OCI-LY1 (cell line): ENCODE results near the gene PLA2G4B.

ENCODE experiments used
- H2AFZ ChIP-seq: fragments of 200-600 bp; sonication (generic), shearing (Covaris generic); 2 replicates; pipeline ENCODE4 v1.6.0; 2014; ENCODE audit warnings: antibody characterized with exemption, mild to moderate bottlenecking, low read length
- H3F3A ChIP-seq: fragments of 200-600 bp; sonication (generic), shearing (Covaris generic); 2 replicates; pipeline ENCODE4 v1.6.0; 2014; ENCODE audit warnings: mild to moderate bottlenecking, antibody characterized with exemption, low read length, moderate library complexity; ENCODE audit not compliant: insufficient read depth
- H3K27ac ChIP-seq: fragments of 200-600 bp; sonication (generic); 2 replicates; pipeline ENCODE4 v1.5.1; 2014; ENCODE audit warnings: low read length, mixed run types, mild to moderate bottlenecking, low read depth; ENCODE audit not compliant: poor library complexity, severe bottlenecking
- H3K27me3 ChIP-seq: fragments of 200-600 bp; sonication (generic); 2 replicates; pipeline ENCODE4 v1.6.0; 2014; ENCODE audit warnings: antibody characterized with exemption, mild to moderate bottlenecking, low read length, moderate library complexity; ENCODE audit not compliant: insufficient read depth
- H3K36me3 ChIP-seq: fragments of 200-600 bp; sonication (generic); 2 replicates; pipeline ENCODE4 v1.6.1; 2014; ENCODE audit warnings: mild to moderate bottlenecking, antibody characterized with exemption, low read length, moderate library complexity, mixed read lengths; ENCODE audit not compliant: insufficient read depth
- H3K4me1 ChIP-seq: fragments of 200-600 bp; sonication (generic); 2 replicates; pipeline ENCODE4 v1.5.1; 2014; ENCODE audit warnings: mild to moderate bottlenecking, low read length, moderate library complexity; ENCODE audit not compliant: insufficient read depth, severe bottlenecking
- H3K4me2 ChIP-seq: fragments of 200-600 bp; sonication (generic), shearing (Covaris generic); 2 replicates; pipeline ENCODE4 v1.6.1; 2014; ENCODE audit warnings: low read length
- H3K4me3 ChIP-seq: fragments of 200-600 bp; sonication (generic); 2 replicates; pipeline ENCODE4 v1.5.1; 2014; ENCODE audit warnings: low read length, low read depth, mild to moderate bottlenecking, mixed read lengths; ENCODE audit not compliant: poor library complexity, severe bottlenecking
- H3K79me2 ChIP-seq: fragments of 200-600 bp; shearing (Covaris generic); 2 replicates; pipeline ENCODE4 v1.6.1; 2016; ENCODE audit warnings: mixed run types, low read length, mixed read lengths; ENCODE audit not compliant: insufficient read depth
- H3K9ac ChIP-seq: fragments of 200-600 bp; sonication (generic), shearing (Covaris generic); 2 replicates; pipeline ENCODE4 v1.6.1; 2014; ENCODE audit warnings: mild to moderate bottlenecking, low read length, mixed read lengths
- H3K9me2 ChIP-seq: fragments of 200-600 bp; sonication (generic), shearing (Covaris generic); 2 replicates; pipeline ENCODE4 v1.6.1; 2014; ENCODE audit warnings: low read depth, mild to moderate bottlenecking, low read length, mixed read lengths
- H3K9me3 ChIP-seq: fragments of 200-600 bp; shearing (Covaris generic); 2 replicates; pipeline ENCODE4 v1.6.1; 2014; ENCODE audit warnings: low read length, mixed read lengths
- H4K20me1 ChIP-seq: fragments of 200-600 bp; sonication (generic), shearing (Covaris generic); 2 replicates; pipeline ENCODE4 v1.6.0; 2016; ENCODE audit warnings: mild to moderate bottlenecking, low read length; ENCODE audit not compliant: insufficient read depth
- CTCF ChIP-seq: fragments of 200-600 bp; sonication (generic), shearing (Covaris generic); IDR thresholded peaks from 2 replicates; pipeline ENCODE4 v1.5.1; 2017; ENCODE audit warnings: mild to moderate bottlenecking, antibody characterized with exemption, low read length, moderate library complexity, mixed read lengths
- EZH2 ChIP-seq: fragments of 200-600 bp; sonication (generic), shearing (Covaris generic); IDR thresholded peaks from 2 replicates; pipeline ENCODE4 v1.8.0; 2017; ENCODE audit warnings: borderline replicate concordance, mixed run types, mild to moderate bottlenecking, antibody characterized with exemption, low read length, moderate library complexity, mixed read lengths

PLA2G4B gene

GRCh38 chr15:41801185-41801584 is 37.5 kb upstream of the PLA2G4B start:
- Histone ChIP-seq H3K27me3 (no peaks in the 10 kb centered on the region), H3K36me3 (peaks cover 15% of the 10 kb centered on the region), H3K27ac (no peak overlapping the region), H3K4me2 (no peak overlapping the region), H3K4me3 (no peak overlapping the region), H3K9me2 (no peaks in the 10 kb centered on the region), H3K4me1 (peaks cover 17% of the 10 kb centered on the region), H2AFZ (no peak overlapping the region), H3K79me2 (no peaks in the 10 kb centered on the region), H3K9me3 (peaks cover 5% of the 10 kb centered on the region; the same call in 1 of the 2 replicates), H4K20me1 (no peaks in the 10 kb centered on the region), H3K9ac (no peak overlapping the region), H3F3A (no peaks in the 10 kb centered on the region)
- TF ChIP-seq CTCF (no peak), EZH2 (no peak)

GRCh38 chr15:41801850-41802455 is 36.7 kb upstream of the PLA2G4B start:
- Histone ChIP-seq H3K4me2 (no peak overlapping the region), H3K9ac (no peak overlapping the region), H3K36me3 (peaks cover 15% of the 10 kb centered on the region), H3K27me3 (no peaks in the 10 kb centered on the region), H4K20me1 (no peaks in the 10 kb centered on the region), H3K27ac (no peak overlapping the region), H3K4me3 (no peak overlapping the region), H2AFZ (no peak overlapping the region), H3K79me2 (no peaks in the 10 kb centered on the region), H3K4me1 (peaks cover 10% of the 10 kb centered on the region), H3F3A (no peaks in the 10 kb centered on the region), H3K9me3 (peaks cover 5% of the 10 kb centered on the region; the same call in 1 of the 2 replicates), H3K9me2 (no peaks in the 10 kb centered on the region)
- no peak for TF ChIP-seq CTCF
- TF ChIP-seq EZH2 = no peak

GRCh38 chr15:41804361-41804760 is 34.3 kb upstream of the PLA2G4B start:
- no peaks in the 10 kb centered on the region for H4K20me1 ChIP-seq
- H3K9me2 ChIP-seq = no peaks in the 10 kb centered on the region
- no peak overlapping the region for H3K4me3 ChIP-seq
- no peak overlapping the region for H2AFZ ChIP-seq
- H3K27ac ChIP-seq = no peak overlapping the region
- no peaks in the 10 kb centered on the region for H3K27me3 ChIP-seq
- H3K79me2 ChIP-seq = no peaks in the 10 kb centered on the region
- H3K36me3 ChIP-seq = peaks cover 15% of the 10 kb centered on the region
- no peak overlapping the region for H3K4me2 ChIP-seq
- H3K9me3 ChIP-seq = peaks cover 5% of the 10 kb centered on the region; the same call in 1 of the 2 replicates
- H3K9ac ChIP-seq = no peak overlapping the region
- no peaks in the 10 kb centered on the region for H3F3A ChIP-seq
- peaks cover 4% of the 10 kb centered on the region for H3K4me1 ChIP-seq
- TF ChIP-seq CTCF = no peak
- no peak for TF ChIP-seq EZH2
